ENCODE results near the gene PFN3. TPM values are rescaled to one million over a fixed set of nuclear protein-coding genes. Genes with fewer than 3 reads are reported as not detected.
"Not testable (repeated sequence)": the region's sequence is repeated elsewhere in the genome, so short reads cannot be mapped to it uniquely, and the experiment has no call there.

PFN3 gene
- polyA plus RNA-seq, 1 of the 3 experiments (the other 2 are of a cell fraction): not detected

- no peak overlapping the region for H3K4me2 ChIP-seq
- H3K4me1 ChIP-seq (ENCODE audit: control insufficient read depth in 1 of 2, insufficient read depth in 2 of 2, low read depth in 1 of 2, low read length in 1 of 2): peaks cover 5 to 7% of the 10 kb centered on the region in 2 experiments; a peak in 2 of 4 replicates
- no peaks in the 10 kb centered on the region for H3K36me3 ChIP-seq (replicated peaks in 1 of 2; ENCODE audit: control insufficient read depth in 1 of 2, insufficient read depth in 2 of 2, low read length in 1 of 2)
- H3K9me3 ChIP-seq: no peaks in the 10 kb centered on the region
- H3K4me3 ChIP-seq (ENCODE audit: low read depth in 2 of 2, low read length in 1 of 2): no peak overlapping the region
- WGBS (ENCODE audit: low lambda C conversion rate): 69% methylated on average over 6 of the region's 6 CpGs
- no peak overlapping the region for H3K27ac ChIP-seq (ENCODE audit: low read depth in 2 of 2, low read length in 1 of 2)
- H3F3A ChIP-seq (replicated peaks; ENCODE audit: insufficient read depth): peaks cover 7% of the 10 kb centered on the region
- H3K9ac ChIP-seq: no peak overlapping the region
- TF ChIP-seq REST (IDR thresholded peaks at IDR 0.05; ENCODE audit: low read depth, low read length): no peak
- no peak for TF ChIP-seq EZH2phosphoT487 (IDR thresholded peaks at IDR 0.05; ENCODE audit: borderline replicate concordance, low read depth)
- no peak for TF ChIP-seq NRF1 (IDR thresholded peaks at IDR 0.05; ENCODE audit: low read depth, low read length)
- TF ChIP-seq FOXM1 (IDR thresholded peaks at IDR 0.05; ENCODE audit: low read depth): no peak
- TF ChIP-seq MAX (IDR thresholded peaks at IDR 0.05; ENCODE audit: low read depth): no peak
- TF ChIP-seq POLR2AphosphoS5 (IDR thresholded peaks at IDR 0.05; ENCODE audit: low read depth, low read length): no peak
- TF ChIP-seq FOSL2 (IDR thresholded peaks at IDR 0.05; ENCODE audit: borderline replicate concordance, low read depth): no peak
- TF ChIP-seq MXI1 (IDR thresholded peaks at IDR 0.05; ENCODE audit: low read depth, low read length): no peak
- TF ChIP-seq USF1 (IDR thresholded peaks at IDR 0.05; ENCODE audit: borderline replicate concordance, low read depth): no peak
- TF ChIP-seq CTCF (IDR thresholded peaks at IDR 0.05): no peak
- no peak for TF ChIP-seq TCF12 (IDR thresholded peaks at IDR 0.05)
- no peak for TF ChIP-seq ELF1 (IDR thresholded peaks at IDR 0.05)
- no peak for TF ChIP-seq MEF2A (IDR thresholded peaks at IDR 0.05; ENCODE audit: borderline replicate concordance, low read depth)
- no peak for TF ChIP-seq NFIC (IDR thresholded peaks at IDR 0.05; ENCODE audit: borderline replicate concordance)
- POLR2A ChIA-PET: no interaction called here
- no peaks in the 10 kb centered on the region for H3K27me3 ChIP-seq (ENCODE audit: insufficient read depth)
- no peaks in the 10 kb centered on the region for H3K79me2 ChIP-seq (ENCODE audit: insufficient read depth)
- H4K20me1 ChIP-seq (ENCODE audit: insufficient read depth): no peaks in the 10 kb centered on the region
- DNase-seq: no peak
- CTCF ChIA-PET: interaction anchor here (1.1 to 10.8 kb wide), 7 partner anchors 9 to 112 kb away, joined by 3 to 120 read pairs (median 4); no protein-coding TSS in a partner anchor
- no peaks in the 10 kb centered on the region for H3K9me2 ChIP-seq
- H2AFZ ChIP-seq (ENCODE audit: low read depth): no peak overlapping the region
Measured at GRCh38 chr5:177421062-177421798, 20.8 kb upstream of the PFN3 start.

GRCh38 chr5:177420472-177420871, 20.0 kb upstream of the PFN3 start:
- H3K4me2 ChIP-seq; H3K4me1 ChIP-seq (ENCODE audit: control insufficient read depth in 1 of 2, insufficient read depth in 2 of 2, low read depth in 1 of 2, low read length in 1 of 2); POLR2A ChIA-PET; H3K4me3 ChIP-seq (ENCODE audit: low read depth in 2 of 2, low read length in 1 of 2); H3K9me3 ChIP-seq; H3K79me2 ChIP-seq (ENCODE audit: insufficient read depth); H3K27me3 ChIP-seq (ENCODE audit: insufficient read depth); H4K20me1 ChIP-seq (ENCODE audit: insufficient read depth); H3K36me3 ChIP-seq (replicated peaks in 1 of 2; ENCODE audit: control insufficient read depth in 1 of 2, insufficient read depth in 2 of 2, low read length in 1 of 2); DNase-seq; H3F3A ChIP-seq (replicated peaks; ENCODE audit: insufficient read depth); H2AFZ ChIP-seq (ENCODE audit: low read depth); H3K27ac ChIP-seq (ENCODE audit: low read depth in 2 of 2, low read length in 1 of 2); H3K9me2 ChIP-seq; H3K9ac ChIP-seq: not testable (repeated sequence)
- CTCF ChIA-PET: interaction anchor here (1.4 to 10.8 kb wide), 2 partner anchors 16 to 35 kb away, joined by 5 to 120 read pairs; no protein-coding TSS in a partner anchor
- 63% methylated on average over 7 of the region's 7 CpGs for WGBS (ENCODE audit: low lambda C conversion rate)
